CD4-positive, CD25-positive, alpha-beta regulatory T cell (primary cell): ENCODE results near the gene CLIP4. TPM values are rescaled to one million over a fixed set of nuclear protein-coding genes. Genes with fewer than 3 reads are reported as not detected.
A peak's percentile ranks its signal among the peaks of the same experiment; 100 is the strongest.

Source experiments
- ATAC-seq, 2 donors: fragments of 150-1000 bp; cut with Tn5 transposase; one replicate each; pipeline ENCODE4 v1.10.0; 2021; ENCODE audit warnings: low read depth in 2 of 2, moderate number of reproducible peaks in 2 of 2, moderate library complexity in 1 of 2
- DNase-seq, 3 donors: peaks; one replicate each; pipeline versions ENCODE4 v3.0.0 to v3.0.0-alpha.2; 2012 to 2022; ENCODE audit warnings: mixed read lengths in 1 of 3
- H3K27ac ChIP-seq: one replicate; pipeline ENCODE4 v1.7.0; 2013; ENCODE audit warnings: mild to moderate bottlenecking, low read length; ENCODE audit not compliant: insufficient read depth, poor library complexity, severe bottlenecking
- H3K27me3 ChIP-seq: one replicate; pipeline ENCODE4 v1.7.0; 2013; ENCODE audit warnings: low read length; ENCODE audit not compliant: control insufficient read depth, insufficient read depth
- H3K36me3 ChIP-seq: one replicate; pipeline ENCODE4 v1.7.0; 2013; ENCODE audit warnings: mild to moderate bottlenecking, low read length, moderate library complexity; ENCODE audit not compliant: control insufficient read depth, insufficient read depth
- H3K4me1 ChIP-seq: 2 replicates; pipeline ENCODE4 v1.7.0; 2013; ENCODE audit warnings: mild to moderate bottlenecking, low read length; ENCODE audit not compliant: insufficient read depth, control insufficient read depth, poor library complexity, severe bottlenecking
- H3K4me3 ChIP-seq: one replicate; pipeline ENCODE4 v1.7.0; 2013; ENCODE audit warnings: low read depth, mild to moderate bottlenecking, low read length, moderate library complexity
- H3K9me3 ChIP-seq, 2 experiments: 1 replicate in 1 of 2; 2 replicates in 1 of 2; pipeline ENCODE4 v1.7.0; 2013; ENCODE audit warnings: low read length in 2 of 2, mild to moderate bottlenecking in 1 of 2, moderate library complexity in 1 of 2; ENCODE audit not compliant: control insufficient read depth in 2 of 2
- H3K27ac Mint-ChIP-seq, 3 donors: one replicate each; pipeline ENCODE4 v1.8.0; 2020 to 2022; ENCODE audit warnings: mild to moderate bottlenecking in 3 of 3, mixed read lengths in 3 of 3, moderate library complexity in 2 of 3
- H3K27me3 Mint-ChIP-seq: one replicate; pipeline ENCODE4 v1.8.0; 2022; ENCODE audit warnings: mild to moderate bottlenecking, mixed read lengths
- H3K36me3 Mint-ChIP-seq: one replicate; pipeline ENCODE4 v1.8.0; 2020; ENCODE audit warnings: mixed read lengths
- H3K4me1 Mint-ChIP-seq, 4 donors: one replicate each; pipeline ENCODE4 v1.8.0; 2020 to 2022; ENCODE audit warnings: mixed read lengths in 4 of 4, mild to moderate bottlenecking in 1 of 4
- H3K4me3 Mint-ChIP-seq, 4 donors: one replicate each; pipeline ENCODE4 v1.8.0; 2020 to 2022; ENCODE audit warnings: mild to moderate bottlenecking in 4 of 4, mixed read lengths in 4 of 4, moderate library complexity in 3 of 4
- H3K9me3 Mint-ChIP-seq, 7 donors: one replicate each; pipeline ENCODE4 v1.8.0; 2020 to 2022; ENCODE audit warnings: mixed read lengths in 7 of 7, mild to moderate bottlenecking in 3 of 7, moderate library complexity in 2 of 7
- polyA plus RNA-seq, 4 donors: library from polyadenylated mRNA; unstranded; fragments of 300-500 nt; fragmentation: Illumina TruSeq; gene quantifications; one replicate each; pipeline ENCODE4 v1.2.3, GENCODE V29; 2021
- total RNA-seq: library from RNA; stranded (reverse); gene quantifications from one replicate; pipeline ENCODE4 v1.2.3, GENCODE V29; 2022

Gene CLIP4
- total and polyA plus RNA-seq, 5 donors from 2014 or later, result 13.5 to 37.7 (median 17.3) TPM

DNA sequence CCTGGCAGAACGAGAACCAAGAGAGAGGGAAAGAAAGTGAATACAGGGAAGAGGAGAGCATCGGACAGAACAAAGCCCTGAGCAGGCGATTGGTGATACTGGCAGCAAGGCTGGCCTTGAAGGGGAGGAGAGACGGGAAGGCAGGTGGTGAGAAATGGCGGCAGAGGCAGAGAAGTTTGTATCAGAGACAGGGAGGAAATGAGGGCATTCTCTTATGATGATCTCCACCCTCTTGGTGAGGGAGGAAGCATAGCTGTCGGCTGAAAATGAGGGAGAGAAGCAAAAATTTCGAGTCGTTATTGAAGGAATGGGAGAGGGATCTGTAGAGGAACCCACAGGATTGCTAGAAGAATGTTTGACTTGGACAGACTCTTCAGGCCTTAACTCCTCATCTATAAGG, 80.6 kb downstream of the CLIP4 start:
- H3K4me3 Mint-ChIP-seq, result no peak overlapping the region

DNA sequence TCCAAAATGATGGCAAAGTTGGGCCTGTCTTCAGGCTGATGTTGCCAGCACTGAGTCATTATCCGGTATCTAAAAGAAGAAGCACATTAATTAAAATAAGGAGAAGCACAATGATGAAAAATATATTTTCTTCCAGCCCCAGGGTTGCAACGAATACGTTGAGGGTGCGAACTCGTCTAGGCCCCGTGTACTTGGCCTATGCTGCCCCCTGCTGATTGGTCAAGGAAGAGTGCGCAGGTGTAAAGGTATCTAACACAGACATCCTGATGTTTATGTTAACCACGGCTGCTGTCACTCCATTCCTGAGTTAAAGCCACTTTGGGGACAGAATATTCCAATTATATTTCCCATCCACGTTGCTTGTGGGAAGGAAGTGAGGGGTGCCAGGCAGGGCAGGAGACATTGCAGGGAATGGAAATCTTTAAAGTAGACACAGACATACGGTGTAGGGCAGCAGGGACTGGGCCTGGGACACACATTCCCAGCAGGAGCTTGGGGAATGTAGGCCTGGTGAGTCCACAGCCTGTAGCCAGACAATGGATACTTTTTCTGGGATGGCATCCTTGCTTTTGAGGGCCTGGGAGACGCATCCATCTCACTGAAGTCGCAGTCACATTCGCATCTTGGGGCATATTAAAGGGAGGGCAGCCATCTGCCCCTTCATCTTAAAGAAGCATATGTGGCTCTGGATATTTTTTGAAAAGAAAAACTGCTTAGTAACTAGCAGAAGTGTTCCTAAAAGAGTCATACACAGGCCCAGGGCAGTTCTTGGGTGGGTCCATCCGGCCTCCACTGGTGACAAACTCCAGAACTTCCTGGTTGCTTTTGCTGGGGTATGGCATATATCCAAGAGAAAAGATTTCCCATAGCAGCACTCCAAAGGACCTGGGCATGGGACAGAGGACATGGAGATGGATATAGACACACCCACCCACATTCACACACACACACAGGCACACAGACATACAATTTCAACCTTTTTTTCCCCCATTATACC, 81.9 kb downstream of the CLIP4 start:
- no peak overlapping the region for H3K27ac Mint-ChIP-seq
- DNase-seq, result peak; percentile 64 to 80 (median 75)

More for the DNA sequence above, 80.6 kb downstream of the CLIP4 start:
- ATAC-seq (no peak), DNase-seq (no peak)
- Histone ChIP-seq H3K4me3 (no peak overlapping the region), H3K27ac (no peak overlapping the region), H3K27me3 (no peaks in the 10 kb centered on the region), H3K9me3 (no peaks in the 10 kb centered on the region), H3K4me1 (no peaks in the 10 kb centered on the region), H3K36me3 (no peaks in the 10 kb centered on the region)
- H3K4me1 Mint-ChIP-seq, result peaks cover 0 to 4% (median 2%) of the 10 kb centered on the region in 4 donors
- peaks cover 5% of the 10 kb centered on the region for H3K27me3 Mint-ChIP-seq
- H3K9me3 Mint-ChIP-seq, result no peaks in the 10 kb centered on the region
- H3K27ac Mint-ChIP-seq, result peak overlapping the region in 1 of 3 donors; percentile 92
- no peaks in the 10 kb centered on the region for H3K36me3 Mint-ChIP-seq

DNA sequence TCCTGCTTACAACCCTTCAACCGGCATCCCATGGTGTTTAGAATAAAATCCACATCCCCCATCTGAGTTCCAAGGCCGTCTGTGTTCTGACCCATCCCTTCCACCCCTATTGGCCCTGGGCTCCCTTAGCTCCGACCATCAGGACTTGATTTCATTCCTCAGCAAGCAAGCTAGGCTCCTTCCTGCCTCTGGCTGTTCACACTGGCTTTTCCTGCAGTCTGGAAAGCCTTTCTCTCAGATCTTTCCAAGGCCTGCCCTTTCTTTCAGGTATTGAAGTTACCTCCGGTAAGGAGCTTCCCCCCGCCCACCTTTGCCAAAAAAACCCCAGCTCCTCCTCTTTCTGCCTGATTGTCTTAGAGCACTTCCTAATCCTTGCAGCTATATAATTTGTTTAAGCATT, 86.8 kb downstream of the CLIP4 start:
- peaks cover 0 to 3% (median 0%) of the 10 kb centered on the region in 4 donors for H3K4me1 Mint-ChIP-seq
- H3K27me3 ChIP-seq, result no peaks in the 10 kb centered on the region
- H3K27me3 Mint-ChIP-seq, result no peaks in the 10 kb centered on the region
- no peaks in the 10 kb centered on the region for H3K9me3 Mint-ChIP-seq
- no peak overlapping the region for H3K4me3 Mint-ChIP-seq
- no peaks in the 10 kb centered on the region for H3K9me3 ChIP-seq
- H3K4me3 ChIP-seq, result no peak overlapping the region
- no peak overlapping the region for H3K27ac ChIP-seq
- no peaks in the 10 kb centered on the region for H3K4me1 ChIP-seq
- no peak for DNase-seq
- H3K27ac Mint-ChIP-seq, result no peak overlapping the region
- H3K36me3 ChIP-seq, result no peaks in the 10 kb centered on the region
- no peak for ATAC-seq
- H3K36me3 Mint-ChIP-seq, result peaks cover 8% of the 10 kb centered on the region

More for the DNA sequence above, 81.9 kb downstream of the CLIP4 start:
- H3K9me3 Mint-ChIP-seq, result no peaks in the 10 kb centered on the region
- Histone ChIP-seq H3K4me3 (no peak overlapping the region), H3K9me3 (no peaks in the 10 kb centered on the region), H3K27ac (no peak overlapping the region), H3K36me3 (no peaks in the 10 kb centered on the region), H3K4me1 (no peaks in the 10 kb centered on the region), H3K27me3 (no peaks in the 10 kb centered on the region)
- peaks cover 4% of the 10 kb centered on the region for H3K36me3 Mint-ChIP-seq
- peaks cover 5% of the 10 kb centered on the region for H3K27me3 Mint-ChIP-seq
- ATAC-seq, result peak; percentile 83 to 90
- H3K4me3 Mint-ChIP-seq, result no peak overlapping the region
- peaks cover 0 to 6% (median 2%) of the 10 kb centered on the region in 4 donors for H3K4me1 Mint-ChIP-seq

DNA sequence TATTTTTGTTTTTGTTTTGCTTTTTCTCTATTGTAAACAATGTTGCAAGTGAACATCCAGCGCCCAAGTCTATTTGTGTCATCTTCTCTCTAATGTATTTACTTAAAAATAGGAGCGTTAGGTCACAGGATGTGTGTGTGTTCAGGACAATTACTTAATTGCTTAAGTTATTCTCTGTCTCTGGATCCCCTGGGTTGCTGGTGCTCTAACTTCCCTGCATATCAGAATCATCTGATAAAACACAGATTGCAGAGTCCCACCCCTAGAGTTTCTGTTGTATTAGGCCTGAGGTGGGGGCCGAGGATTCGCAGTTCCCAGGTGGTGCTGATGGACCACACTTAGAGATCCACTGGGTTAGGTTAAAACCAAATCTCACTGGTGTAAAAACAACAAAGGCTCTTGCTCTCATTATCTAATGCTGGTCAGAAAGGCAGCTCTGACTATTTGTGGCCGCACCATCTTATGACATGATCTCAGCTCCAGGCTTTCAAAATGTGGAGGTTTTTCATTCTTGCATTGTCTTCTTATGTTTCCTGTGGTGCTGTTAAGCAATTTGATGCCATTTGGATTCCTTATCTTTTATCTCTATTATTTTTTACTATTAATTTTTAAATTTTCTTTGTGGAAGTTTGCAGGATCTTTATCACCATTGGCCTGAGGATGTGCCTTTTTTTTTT, 87.7 kb downstream of the CLIP4 start:
- Mint-ChIP-seq H3K9me3 (no peaks in the 10 kb centered on the region), H3K4me1 (peaks cover 0 to 3% (median 0%) of the 10 kb centered on the region in 4 donors), H3K36me3 (peaks cover 12% of the 10 kb centered on the region), H3K4me3 (no peak overlapping the region), H3K27me3 (no peaks in the 10 kb centered on the region), H3K27ac (no peak overlapping the region)
- Histone ChIP-seq H3K4me1 (no peaks in the 10 kb centered on the region), H3K27ac (no peak overlapping the region), H3K4me3 (no peak overlapping the region), H3K9me3 (no peaks in the 10 kb centered on the region), H3K27me3 (no peaks in the 10 kb centered on the region), H3K36me3 (no peaks in the 10 kb centered on the region)
- no peak for ATAC-seq
- no peak for DNase-seq

DNA sequence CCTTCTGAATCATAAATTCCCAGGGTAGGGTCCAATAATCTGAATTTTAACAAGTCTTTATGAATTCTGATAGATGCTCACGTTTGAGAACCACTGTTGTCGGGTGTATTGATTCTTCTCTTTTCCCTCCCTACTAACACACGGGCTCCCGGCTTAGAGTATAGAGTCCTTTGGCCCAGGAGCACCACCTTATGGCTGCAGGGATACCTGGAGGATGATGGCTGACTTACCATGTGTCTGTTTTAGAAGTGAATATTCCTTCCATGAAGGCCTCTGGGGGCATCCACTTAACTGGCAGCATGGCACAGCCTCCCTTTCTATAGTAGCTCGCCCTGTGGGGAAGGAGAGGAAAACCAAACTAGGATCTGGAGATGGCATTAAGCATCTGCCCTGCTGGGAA, 91.7 kb downstream of the CLIP4 start:
- no peaks in the 10 kb centered on the region for H3K4me1 Mint-ChIP-seq
- Histone ChIP-seq H3K4me1 (no peaks in the 10 kb centered on the region), H3K4me3 (no peak overlapping the region), H3K27ac (no peak overlapping the region), H3K9me3 (no peaks in the 10 kb centered on the region), H3K27me3 (no peaks in the 10 kb centered on the region), H3K36me3 (no peaks in the 10 kb centered on the region)
- ATAC-seq (no peak), DNase-seq (no peak)
- no peaks in the 10 kb centered on the region for H3K9me3 Mint-ChIP-seq
- H3K36me3 Mint-ChIP-seq, result peaks cover 17% of the 10 kb centered on the region
- no peak overlapping the region for H3K4me3 Mint-ChIP-seq
- H3K27ac Mint-ChIP-seq, result no peak overlapping the region
- no peaks in the 10 kb centered on the region for H3K27me3 Mint-ChIP-seq

DNA sequence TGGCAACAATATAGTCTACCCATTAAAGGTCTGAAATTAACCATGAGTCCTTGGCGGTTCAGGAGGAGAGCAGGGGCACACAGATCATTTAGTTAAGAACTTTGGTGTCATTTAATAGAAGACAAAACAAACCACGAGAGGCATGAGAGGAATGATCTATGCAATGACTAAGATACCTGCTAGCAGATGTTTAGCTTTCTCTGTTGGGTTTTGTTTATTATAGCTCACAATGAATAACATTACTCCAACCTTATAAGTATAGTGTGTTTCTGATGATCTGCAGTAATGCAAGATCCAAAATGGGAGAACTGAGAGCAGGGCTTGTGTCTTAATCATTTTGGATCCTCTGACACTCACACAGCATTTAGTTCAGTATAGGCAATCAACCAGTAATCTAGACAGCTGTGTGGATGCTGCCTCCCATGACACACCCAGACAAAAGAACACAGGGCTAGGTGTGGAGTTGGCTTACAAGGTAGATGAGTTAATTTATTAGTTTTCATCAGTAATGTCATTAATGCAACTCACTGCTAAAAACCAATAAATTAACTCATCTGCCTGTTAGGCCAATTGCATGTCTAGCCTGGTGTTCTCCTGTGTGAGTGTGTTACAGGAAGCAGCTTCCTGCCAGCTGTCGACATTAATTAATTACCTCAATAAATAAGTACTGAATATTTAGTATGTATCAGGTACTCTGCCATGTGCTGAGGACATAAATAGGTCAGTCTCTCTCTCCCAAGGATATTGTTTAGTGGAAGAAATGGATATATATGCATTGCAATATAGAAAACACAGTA, 92.3 kb downstream of the CLIP4 start:
- Histone ChIP-seq H3K27me3 (no peaks in the 10 kb centered on the region), H3K9me3 (no peaks in the 10 kb centered on the region), H3K4me1 (no peaks in the 10 kb centered on the region), H3K4me3 (no peak overlapping the region), H3K36me3 (no peaks in the 10 kb centered on the region), H3K27ac (no peak overlapping the region)
- Mint-ChIP-seq H3K4me3 (no peak overlapping the region), H3K36me3 (peaks cover 19% of the 10 kb centered on the region), H3K27ac (peak overlapping the region in 1 of 3 donors; percentile 39), H3K9me3 (no peaks in the 10 kb centered on the region), H3K4me1 (no peaks in the 10 kb centered on the region), H3K27me3 (no peaks in the 10 kb centered on the region)
- no peak for DNase-seq
- no peak for ATAC-seq

DNA sequence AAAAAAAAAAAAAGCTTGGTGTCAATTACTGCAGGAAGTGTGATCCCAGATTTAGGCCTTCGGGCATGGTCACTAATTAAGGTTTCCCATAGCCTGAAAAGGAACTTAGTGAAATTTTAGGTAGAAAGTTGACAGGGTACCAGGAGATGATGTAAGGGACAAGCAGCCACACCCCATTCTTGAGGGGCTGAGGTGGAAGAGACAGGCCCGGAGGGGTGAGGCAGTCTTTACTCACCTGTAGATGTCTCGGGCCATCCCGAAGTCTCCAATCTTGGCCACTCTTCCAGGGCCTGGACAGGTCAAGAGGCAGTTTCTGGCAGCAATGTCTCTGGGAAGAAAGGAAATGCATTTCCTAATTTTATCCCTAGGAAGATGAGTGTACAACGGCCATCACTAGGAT, 94.3 kb downstream of the CLIP4 start:
- Histone ChIP-seq H3K4me3 (no peak overlapping the region), H3K9me3 (no peaks in the 10 kb centered on the region), H3K36me3 (no peaks in the 10 kb centered on the region), H3K4me1 (no peaks in the 10 kb centered on the region), H3K27me3 (no peaks in the 10 kb centered on the region), H3K27ac (no peak overlapping the region)
- no peaks in the 10 kb centered on the region for H3K27me3 Mint-ChIP-seq
- ATAC-seq (no peak), DNase-seq (no peak)
- no peak overlapping the region for H3K4me3 Mint-ChIP-seq
- H3K4me1 Mint-ChIP-seq, result peaks cover 0 to 4% (median 0%) of the 10 kb centered on the region in 4 donors
- H3K9me3 Mint-ChIP-seq, result no peaks in the 10 kb centered on the region
- H3K27ac Mint-ChIP-seq, result no peak overlapping the region
- H3K36me3 Mint-ChIP-seq, result peaks cover 16% of the 10 kb centered on the region
